Measurements from ENCODE around the gene PARD3.
"Not testable (repeated sequence)": the region's sequence is repeated elsewhere in the genome, so short reads cannot be mapped to it uniquely, and the experiment has no call there.

The PARD3 gene

GRCh38 chr10:34089253-34089652 is 725.8 kb downstream of the PARD3 start:
- no peak overlapping the region for H3K27ac Mint-ChIP-seq
- H3K9me3 Mint-ChIP-seq: peaks cover 0 to 12% of the 10 kb centered on the region in 2 donors
- H3K27me3 Mint-ChIP-seq: no peaks in the 10 kb centered on the region
- no peak for ATAC-seq
- H3K4me3 Mint-ChIP-seq: no peak overlapping the region
- H3K4me1 Mint-ChIP-seq: no peaks in the 10 kb centered on the region
- DNase-seq: no peak

- Mint-ChIP-seq H3K4me3 (no peak overlapping the region), H3K27ac (no peak overlapping the region), H3K9me3 (peaks cover 0 to 12% of the 10 kb centered on the region in 2 donors), H3K27me3 (no peaks in the 10 kb centered on the region), H3K4me1 (no peaks in the 10 kb centered on the region)
- DNase-seq (no peak), ATAC-seq (no peak)
Measured at GRCh38 chr10:34088208-34088794, 726.8 kb downstream of the PARD3 start.

GRCh38 chr10:34087095-34087418 is 728.0 kb downstream of the PARD3 start:
- no peak for ATAC-seq
- no peak overlapping the region for H3K4me3 Mint-ChIP-seq
- peaks cover 0 to 2% of the 10 kb centered on the region in 2 donors for H3K9me3 Mint-ChIP-seq
- no peak overlapping the region for H3K27ac Mint-ChIP-seq
- DNase-seq: no peak
- H3K4me1 Mint-ChIP-seq: no peaks in the 10 kb centered on the region
- H3K27me3 Mint-ChIP-seq: no peaks in the 10 kb centered on the region

- Mint-ChIP-seq H3K4me3 (no peak overlapping the region), H3K4me1 (no peaks in the 10 kb centered on the region), H3K27me3 (peaks cover 9% of the 10 kb centered on the region), H3K9me3 (peaks cover 0 to 6% of the 10 kb centered on the region in 2 donors), H3K27ac (no peak overlapping the region)
- ATAC-seq (no peak), DNase-seq (no peak)
Measured at GRCh38 chr10:34083567-34083966, 731.5 kb downstream of the PARD3 start.

GRCh38 chr10:34081948-34082347 is 733.1 kb downstream of the PARD3 start:
- Mint-ChIP-seq H3K27me3 (peaks cover 9% of the 10 kb centered on the region), H3K4me3 (no peak overlapping the region), H3K9me3 (peaks cover 0 to 6% of the 10 kb centered on the region in 2 donors), H3K27ac (no peak overlapping the region), H3K4me1 (no peaks in the 10 kb centered on the region)
- DNase-seq: no peak
- ATAC-seq: no peak

GRCh38 chr10:34081347-34081743 is 733.8 kb downstream of the PARD3 start:
- no peaks in the 10 kb centered on the region for H3K4me1 Mint-ChIP-seq
- DNase-seq (no peak), ATAC-seq (no peak)
- peaks cover 9% of the 10 kb centered on the region for H3K27me3 Mint-ChIP-seq
- no peak overlapping the region for H3K4me3 Mint-ChIP-seq
- peaks cover 0 to 6% of the 10 kb centered on the region in 2 donors for H3K9me3 Mint-ChIP-seq
- H3K27ac Mint-ChIP-seq: no peak overlapping the region

- Mint-ChIP-seq H3K4me3 (no peak overlapping the region), H3K27ac (no peak overlapping the region), H3K27me3 (peaks cover 9% of the 10 kb centered on the region), H3K4me1 (no peaks in the 10 kb centered on the region), H3K9me3 (peaks cover 0 to 6% of the 10 kb centered on the region in 2 donors)
- no peak for ATAC-seq
- DNase-seq: no peak
Measured at GRCh38 chr10:34080485-34081346, 734.4 kb downstream of the PARD3 start.

- H3K9me3 Mint-ChIP-seq: peaks cover 0 to 6% of the 10 kb centered on the region in 2 donors
- H3K4me3 Mint-ChIP-seq: no peak overlapping the region
- DNase-seq (no peak), ATAC-seq (no peak)
- H3K27ac Mint-ChIP-seq: no peak overlapping the region
- peaks cover 9% of the 10 kb centered on the region for H3K27me3 Mint-ChIP-seq
- H3K4me1 Mint-ChIP-seq: no peaks in the 10 kb centered on the region
Measured at GRCh38 chr10:34079702-34080484, 735.2 kb downstream of the PARD3 start.

GRCh38 chr10:34078745-34079470 is 736.2 kb downstream of the PARD3 start:
- H3K4me3 Mint-ChIP-seq: no peak overlapping the region
- H3K9me3 Mint-ChIP-seq: peaks cover 1 to 6% of the 10 kb centered on the region in 2 donors
- peaks cover 9% of the 10 kb centered on the region for H3K27me3 Mint-ChIP-seq
- DNase-seq: no peak
- no peak for ATAC-seq
- no peak overlapping the region for H3K27ac Mint-ChIP-seq
- H3K4me1 Mint-ChIP-seq: no peaks in the 10 kb centered on the region

GRCh38 chr10:34078017-34078744 is 736.9 kb downstream of the PARD3 start:
- Mint-ChIP-seq H3K4me1 (no peaks in the 10 kb centered on the region), H3K27ac (no peak overlapping the region), H3K4me3 (no peak overlapping the region), H3K27me3 (peaks cover 9% of the 10 kb centered on the region), H3K9me3 (peaks cover 5 to 6% of the 10 kb centered on the region in 2 donors)
- no peak for DNase-seq
- ATAC-seq: no peak

GRCh38 chr10:34076443-34076842 is 738.7 kb downstream of the PARD3 start:
- Mint-ChIP-seq H3K27ac (no peak overlapping the region), H3K4me1 (no peaks in the 10 kb centered on the region), H3K4me3 (no peak overlapping the region), H3K27me3 (peaks cover 3% of the 10 kb centered on the region), H3K9me3 (peaks cover 5 to 14% of the 10 kb centered on the region in 2 donors)
- ATAC-seq (no peak), DNase-seq (no peak)

GRCh38 chr10:34075254-34075926 is 739.7 kb downstream of the PARD3 start:
- ATAC-seq: peak; percentile 28
- H3K27me3 Mint-ChIP-seq: no peaks in the 10 kb centered on the region
- H3K9me3 Mint-ChIP-seq: peaks cover 8 to 18% of the 10 kb centered on the region in 2 donors
- no peak overlapping the region for H3K27ac Mint-ChIP-seq
- no peaks in the 10 kb centered on the region for H3K4me1 Mint-ChIP-seq
- H3K4me3 Mint-ChIP-seq: no peak overlapping the region
- DNase-seq: no peak

- H3K4me3 Mint-ChIP-seq: no peak overlapping the region
- H3K9me3 Mint-ChIP-seq: peaks cover 17 to 23% of the 10 kb centered on the region in 2 donors
- ATAC-seq: no peak
- no peaks in the 10 kb centered on the region for H3K4me1 Mint-ChIP-seq
- H3K27me3 Mint-ChIP-seq: no peaks in the 10 kb centered on the region
- no peak overlapping the region for H3K27ac Mint-ChIP-seq
- no peak for DNase-seq
Measured at GRCh38 chr10:34074051-34074450, 741.0 kb downstream of the PARD3 start.

- DNase-seq, H3K4me1 Mint-ChIP-seq, H3K27me3 Mint-ChIP-seq, H3K27ac Mint-ChIP-seq, ATAC-seq, H3K4me3 Mint-ChIP-seq: not testable (repeated sequence)
- peaks cover 34 to 45% of the 10 kb centered on the region in 2 donors for H3K9me3 Mint-ChIP-seq
Measured at GRCh38 chr10:34067741-34068140, 747.4 kb downstream of the PARD3 start.
